CD4-positive, alpha-beta T cell treated with Interleukin-2 at 100 ng/mL for 4 hours (primary cell): ENCODE results near the gene C2CD4C.
"Not testable (repeated sequence)": the region's sequence is repeated elsewhere in the genome, so short reads cannot be mapped to it uniquely, and the experiment has no call there.

Experiments used
- DNase-seq: peaks from one replicate; pipeline ENCODE4 v3.0.0-alpha.2; 2020; ENCODE audit warnings: low spot score

C2CD4C gene

DNA sequence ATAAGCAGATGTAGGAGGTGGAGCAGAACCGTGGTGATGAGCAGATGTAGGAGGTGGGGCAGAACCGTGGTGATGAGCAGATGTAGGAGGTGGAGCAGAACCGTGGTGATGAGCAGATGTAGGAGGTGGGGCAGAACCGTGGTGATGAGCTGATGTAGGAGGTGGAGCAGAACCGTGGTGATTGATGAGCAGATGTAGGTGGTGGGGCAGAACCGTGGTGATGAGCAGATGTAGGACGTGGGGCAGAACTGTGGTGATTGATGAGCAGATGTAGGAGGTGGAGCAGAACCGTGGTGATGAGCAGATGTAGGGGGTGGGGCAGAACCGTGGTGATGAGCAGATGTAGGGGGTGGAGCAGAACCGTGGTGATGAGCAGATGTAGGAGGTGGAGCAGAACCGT is 27.0 kb downstream of the C2CD4C start:
- DNase-seq, result not testable (repeated sequence)

DNA sequence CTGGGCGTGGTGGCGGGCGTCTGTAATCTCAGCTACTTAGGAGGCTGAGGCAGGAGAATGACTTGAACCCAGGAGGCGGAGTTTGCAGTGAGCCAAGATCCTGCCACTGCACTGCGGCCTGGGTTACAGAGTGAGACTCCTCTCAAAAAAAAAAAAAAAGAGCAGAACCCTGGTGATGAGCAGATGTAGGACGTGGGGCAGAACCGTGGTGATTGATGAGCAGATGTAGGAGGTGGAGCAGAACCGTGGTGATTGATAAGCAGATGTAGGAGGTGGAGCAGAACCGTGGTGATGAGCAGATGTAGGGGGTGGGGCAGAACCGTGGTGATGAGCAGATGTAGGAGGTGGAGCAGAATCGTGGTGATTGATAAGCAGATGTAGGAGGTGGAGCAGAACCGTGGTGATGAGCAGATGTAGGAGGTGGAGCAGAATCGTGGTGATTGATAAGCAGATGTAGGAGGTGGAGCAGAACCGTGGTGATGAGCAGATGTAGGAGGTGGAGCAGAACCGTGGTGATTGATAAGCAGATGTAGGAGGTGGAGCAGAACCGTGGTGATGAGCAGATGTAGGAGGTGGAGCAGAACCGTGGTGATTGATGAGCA is 28.2 kb downstream of the C2CD4C start:
- not testable (repeated sequence) for DNase-seq

- DNase-seq, result no peak
These were observed 29.2 kb downstream of the C2CD4C start for GRCh38 chr19:379796-380195.

DNA sequence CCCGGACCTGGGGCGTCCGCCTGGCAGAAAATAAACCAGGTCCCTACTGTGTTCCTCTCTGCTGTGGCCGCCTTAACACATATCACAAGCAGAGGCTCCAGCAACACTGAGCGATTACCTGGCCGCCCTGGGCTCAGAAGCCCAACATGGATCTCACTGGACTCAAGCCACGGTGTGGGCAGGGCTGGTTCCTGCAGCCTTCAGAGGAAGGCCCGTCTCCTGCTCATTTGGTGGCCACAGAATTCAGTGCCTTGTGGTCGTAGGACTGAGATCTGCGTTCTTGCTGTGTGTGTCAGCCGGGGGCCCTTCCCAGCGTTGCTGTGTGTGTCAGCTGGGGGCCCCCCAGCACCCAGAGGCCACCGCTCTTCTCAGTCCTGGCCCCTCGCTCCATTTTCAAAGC is 30.2 kb downstream of the C2CD4C start:
- no peak for DNase-seq

- DNase-seq, result no peak
These were observed 31.0 kb downstream of the C2CD4C start for GRCh38 chr19:377801-378581.

- no peak for DNase-seq
These were observed 32.9 kb downstream of the C2CD4C start for GRCh38 chr19:376111-376470.

GRCh38 chr19:375395-376110 is 33.4 kb downstream of the C2CD4C start:
- DNase-seq, result no peak

DNA sequence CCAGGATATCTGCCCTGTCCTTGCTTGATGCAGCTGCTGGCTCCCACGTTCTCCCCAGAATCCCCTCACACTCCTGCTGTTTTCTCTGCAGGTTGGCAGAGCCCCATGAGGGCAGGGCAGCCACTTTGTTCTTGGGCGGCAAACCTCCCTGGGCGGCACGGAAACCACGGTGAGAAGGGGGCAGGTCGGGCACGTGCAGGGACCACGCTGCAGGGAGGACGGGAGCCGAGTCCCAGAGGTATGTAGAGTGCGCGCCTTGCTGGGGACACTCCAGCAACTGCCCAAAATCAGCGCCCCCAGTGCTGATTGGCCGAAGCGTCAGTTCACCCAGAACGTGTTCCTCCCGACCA is 34.1 kb downstream of the C2CD4C start:
- no peak for DNase-seq

GRCh38 chr19:374183-374885 is 34.6 kb downstream of the C2CD4C start:
- DNase-seq, result no peak

DNA sequence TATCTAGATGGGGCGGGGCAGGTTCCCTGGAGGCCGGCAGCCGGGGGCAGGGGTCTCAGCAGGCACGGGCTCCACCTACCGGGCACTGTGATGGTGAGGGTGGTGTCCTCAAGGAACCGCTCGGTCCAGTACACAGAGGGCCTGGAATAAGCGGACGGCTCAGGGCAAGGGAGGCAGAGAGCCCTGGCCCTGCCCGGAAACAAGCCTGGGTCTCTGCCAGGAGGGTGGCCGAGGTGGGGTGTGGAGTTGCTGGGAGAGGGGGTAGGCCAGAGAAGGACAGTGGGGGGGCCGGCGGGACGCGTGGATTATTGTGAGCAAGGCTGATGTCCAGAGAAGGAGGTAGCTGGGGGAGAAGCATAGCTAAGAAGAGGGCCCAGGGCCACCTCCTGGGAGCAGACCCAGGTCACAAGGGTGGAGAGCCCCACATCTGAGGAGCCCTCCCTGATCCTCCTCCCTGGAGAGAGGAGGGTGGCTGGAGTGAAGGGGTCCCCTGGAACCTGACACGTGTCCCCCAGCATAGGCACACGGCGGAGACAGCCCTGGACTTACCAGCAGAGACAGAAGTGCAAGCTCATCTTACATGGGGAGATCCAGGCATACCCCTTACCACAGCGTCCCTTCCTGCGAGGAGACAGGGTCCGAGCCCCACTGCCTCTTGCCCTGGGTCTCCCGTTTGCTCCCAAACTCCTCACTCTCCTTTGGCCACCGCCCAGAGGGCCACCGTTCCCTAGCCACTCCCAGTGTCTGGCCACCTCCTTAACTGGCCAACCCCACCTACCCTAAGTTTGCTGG is 35.4 kb downstream of the C2CD4C start:
- no peak for DNase-seq

DNA sequence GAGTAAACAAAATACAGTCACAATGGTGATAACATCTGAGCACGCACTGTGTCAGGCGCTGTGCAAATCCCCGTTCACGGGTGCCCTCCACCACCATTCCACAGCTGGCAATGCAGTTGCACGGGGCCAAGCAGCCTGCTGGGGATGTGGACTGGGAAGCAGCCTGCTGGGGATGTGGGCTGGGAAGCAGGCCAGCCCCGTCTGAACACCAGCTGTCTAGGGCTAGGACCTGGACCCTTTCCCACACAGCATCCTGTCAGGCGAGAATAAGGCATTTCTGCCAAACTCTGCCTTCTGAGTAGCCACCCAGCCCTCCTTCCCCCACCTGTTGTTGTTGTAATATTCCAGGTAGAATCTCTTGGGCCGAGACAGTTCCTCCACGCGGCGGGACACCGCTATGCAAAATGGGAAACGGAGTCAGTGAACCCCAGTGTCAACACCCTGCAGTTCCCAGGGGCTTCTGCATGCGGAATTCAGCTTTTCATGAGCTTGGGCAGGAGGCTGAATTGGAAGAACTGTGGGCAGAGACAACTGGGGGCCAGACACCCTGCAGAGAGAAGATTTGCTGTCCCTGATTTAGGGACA is 36.5 kb downstream of the C2CD4C start:
- no peak for DNase-seq

DNA sequence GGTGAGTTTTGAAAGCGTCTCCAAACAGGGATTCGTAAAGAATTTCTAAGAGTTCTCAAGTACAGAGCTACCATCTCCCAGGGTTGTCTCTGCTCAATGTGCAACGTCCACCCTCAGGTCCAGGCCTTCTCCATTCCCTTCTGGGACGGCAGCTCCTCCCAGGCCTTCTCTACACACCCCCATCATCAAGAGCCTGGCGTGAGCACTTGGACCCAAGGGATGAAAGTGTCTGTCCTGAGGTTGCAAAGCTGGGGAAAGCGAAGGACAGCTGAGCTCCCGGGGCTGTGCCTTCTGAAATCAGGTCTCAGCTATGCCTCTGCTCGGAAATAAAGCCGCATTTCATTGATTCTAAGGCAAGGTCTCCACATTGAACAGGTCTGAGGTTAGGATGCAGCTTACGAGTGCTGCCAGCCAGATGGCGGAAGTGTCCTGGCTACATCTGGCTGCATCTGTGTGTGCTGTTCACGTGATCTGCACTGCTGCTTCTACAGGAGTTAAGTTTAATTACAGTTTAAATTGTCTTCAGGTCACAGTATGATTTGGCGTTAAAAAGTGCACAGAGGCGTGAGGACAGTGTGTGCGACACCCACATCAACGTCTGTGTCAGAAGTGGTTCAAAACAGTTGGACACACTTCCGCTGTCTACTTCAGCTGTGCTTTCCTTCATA is 37.3 kb downstream of the C2CD4C start:
- no peak for DNase-seq

DNA sequence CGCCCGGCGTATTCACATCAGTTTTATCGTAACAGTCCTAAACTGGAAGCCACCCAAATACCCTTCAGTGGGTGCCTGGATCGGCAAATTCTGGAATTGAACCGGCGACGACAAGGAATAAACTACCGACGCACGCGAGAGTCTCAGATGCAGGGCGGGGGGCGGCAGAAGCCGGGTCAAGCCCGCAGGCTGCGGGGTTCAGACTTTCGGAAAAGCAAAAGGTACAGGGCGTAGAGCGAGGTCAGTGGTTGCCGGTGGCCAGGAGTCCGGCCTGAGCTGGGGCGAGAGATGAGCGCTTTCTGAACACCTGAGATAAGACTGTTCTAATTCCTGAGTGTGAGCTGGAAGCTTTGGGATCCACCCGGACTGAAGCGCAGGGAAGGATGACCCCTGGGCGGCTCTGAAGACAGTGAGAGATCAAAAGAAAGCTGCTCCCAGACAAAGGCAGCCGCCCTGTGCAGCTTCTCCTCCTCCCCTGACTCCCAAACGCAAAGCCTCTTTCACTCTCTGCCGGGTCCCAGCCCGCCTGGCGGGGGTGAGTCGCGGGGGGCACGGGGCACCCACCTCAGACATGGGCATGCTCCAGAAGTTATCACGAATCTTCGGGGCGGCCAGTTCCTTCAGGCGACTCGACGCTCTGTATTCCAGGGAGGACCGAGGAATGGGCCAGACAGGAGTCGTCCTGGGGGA is 38.2 kb downstream of the C2CD4C start:
- no peak for DNase-seq

GRCh38 chr19:369876-370275 is 39.1 kb downstream of the C2CD4C start:
- DNase-seq, result no peak

- DNase-seq, result no peak
These were observed 39.7 kb downstream of the C2CD4C start for GRCh38 chr19:369256-369655.

DNA sequence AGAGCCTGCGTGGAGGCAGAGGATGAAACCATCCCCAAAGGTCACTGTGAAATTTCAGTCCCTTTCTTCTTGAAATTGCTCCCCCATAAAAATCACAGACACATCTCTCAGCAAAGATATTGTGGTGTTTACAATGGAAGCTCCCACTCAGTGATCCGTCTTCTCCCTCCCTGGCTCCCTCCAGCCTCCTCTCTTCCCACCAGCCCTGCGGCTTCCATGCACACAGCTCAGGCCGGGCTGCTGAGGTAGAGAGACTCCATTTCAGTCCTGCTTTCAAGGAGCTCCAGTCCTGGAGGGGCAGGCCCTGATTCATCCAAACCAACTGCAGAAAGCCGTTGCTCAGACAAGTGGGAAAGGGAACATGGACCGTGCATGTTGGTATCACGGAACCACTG is 40.3 kb downstream of the C2CD4C start:
- no peak for DNase-seq

DNA sequence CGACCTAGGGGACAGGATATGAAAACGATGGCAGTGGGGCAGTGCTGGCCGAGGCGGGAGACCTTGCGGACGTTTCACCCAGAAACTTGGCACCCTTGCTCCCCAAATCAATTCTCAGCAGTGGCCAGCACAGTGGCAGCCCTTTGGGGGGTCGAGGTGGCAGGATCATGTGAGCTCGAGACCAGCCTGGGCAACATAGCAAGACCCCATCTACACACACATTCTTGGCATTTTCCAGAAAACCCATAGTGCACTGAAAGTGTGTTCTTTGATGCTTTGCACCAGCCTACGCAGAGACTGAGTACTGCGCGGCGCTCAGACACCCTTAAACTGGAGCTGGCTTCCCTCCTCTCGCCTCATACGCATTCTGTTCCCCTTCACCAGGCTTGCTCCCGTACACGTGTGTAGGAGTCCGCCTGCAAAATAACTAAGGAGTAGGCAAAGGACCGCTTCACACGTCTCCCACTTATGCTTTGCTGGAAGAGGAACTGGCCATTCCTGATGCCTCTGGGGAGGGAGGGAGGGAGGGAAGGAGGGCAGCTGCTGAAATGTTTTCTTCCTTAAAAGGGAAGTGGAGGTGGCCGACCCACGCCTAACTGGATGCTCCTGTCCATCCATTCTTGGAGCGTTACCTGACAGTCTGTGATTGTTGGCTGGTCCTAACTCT is 40.9 kb downstream of the C2CD4C start:
- DNase-seq, result no peak

DNA sequence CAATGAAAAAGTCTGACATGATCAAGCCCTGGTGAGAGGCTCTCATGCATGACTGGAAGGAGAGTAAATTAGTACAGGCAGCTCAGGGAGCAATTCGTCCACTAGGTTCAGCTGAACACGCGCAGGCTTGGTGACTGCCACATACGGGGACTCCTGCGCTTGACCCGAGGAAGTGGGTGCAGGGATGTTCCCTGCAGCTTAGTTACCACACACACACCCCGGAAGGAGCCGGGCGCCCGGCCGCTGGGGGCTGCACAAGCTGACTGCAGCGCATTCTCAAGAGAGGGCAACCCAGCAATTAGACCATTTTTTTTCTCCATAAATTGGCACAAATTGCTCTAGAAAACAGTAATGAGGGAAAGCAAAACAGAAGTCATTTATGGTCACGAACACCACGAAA is 41.4 kb downstream of the C2CD4C start:
- no peak for DNase-seq

DNA sequence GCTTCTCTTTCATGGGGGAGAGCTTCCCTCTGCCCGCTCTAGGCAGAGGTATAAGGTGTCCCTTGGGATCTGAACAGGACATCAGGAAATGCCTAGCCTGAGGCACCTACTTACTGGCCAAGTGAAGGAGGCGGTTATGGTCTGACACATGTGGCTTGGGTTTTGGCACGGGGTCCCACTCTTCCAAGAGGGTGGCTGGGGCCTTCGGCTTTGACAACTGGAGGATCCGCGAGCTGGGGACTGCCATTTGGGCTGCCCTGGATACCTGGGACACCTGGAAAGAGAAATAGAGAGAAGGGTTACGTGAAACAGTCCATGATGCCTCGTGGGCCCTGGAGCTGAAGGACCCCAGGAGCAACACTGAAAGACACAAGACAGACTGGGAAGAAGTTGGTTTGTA is 42.0 kb downstream of the C2CD4C start:
- DNase-seq, result no peak

DNA sequence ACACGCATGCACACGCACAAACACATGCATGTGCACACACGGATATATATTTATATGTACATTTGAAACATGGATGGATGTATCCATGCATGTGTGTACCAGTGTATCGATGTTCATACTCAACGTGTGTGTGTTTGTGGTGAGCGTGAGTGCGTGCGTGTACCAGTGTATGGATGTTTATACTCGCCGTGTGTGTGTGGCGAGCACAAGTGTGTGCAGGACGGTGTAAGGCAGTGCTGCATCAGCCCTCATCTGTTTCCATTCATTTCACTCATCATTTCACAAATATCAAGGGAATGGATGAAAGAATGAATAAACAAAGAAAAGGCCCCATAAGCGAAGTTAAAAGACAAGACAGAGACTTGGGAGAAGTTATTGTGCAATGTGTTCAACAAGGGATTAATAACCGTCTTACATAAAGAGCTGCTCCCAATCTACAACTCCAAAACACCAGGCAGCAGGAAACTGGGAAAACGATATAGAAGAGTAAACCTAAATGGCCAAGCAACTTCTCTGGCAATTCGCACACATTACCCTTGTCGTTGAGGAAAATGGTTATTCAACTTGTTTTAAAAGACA is 42.7 kb downstream of the C2CD4C start:
- no peak for DNase-seq
